ENCODE results near the gene PPP1R27.

PPP1R27 gene

DNA sequence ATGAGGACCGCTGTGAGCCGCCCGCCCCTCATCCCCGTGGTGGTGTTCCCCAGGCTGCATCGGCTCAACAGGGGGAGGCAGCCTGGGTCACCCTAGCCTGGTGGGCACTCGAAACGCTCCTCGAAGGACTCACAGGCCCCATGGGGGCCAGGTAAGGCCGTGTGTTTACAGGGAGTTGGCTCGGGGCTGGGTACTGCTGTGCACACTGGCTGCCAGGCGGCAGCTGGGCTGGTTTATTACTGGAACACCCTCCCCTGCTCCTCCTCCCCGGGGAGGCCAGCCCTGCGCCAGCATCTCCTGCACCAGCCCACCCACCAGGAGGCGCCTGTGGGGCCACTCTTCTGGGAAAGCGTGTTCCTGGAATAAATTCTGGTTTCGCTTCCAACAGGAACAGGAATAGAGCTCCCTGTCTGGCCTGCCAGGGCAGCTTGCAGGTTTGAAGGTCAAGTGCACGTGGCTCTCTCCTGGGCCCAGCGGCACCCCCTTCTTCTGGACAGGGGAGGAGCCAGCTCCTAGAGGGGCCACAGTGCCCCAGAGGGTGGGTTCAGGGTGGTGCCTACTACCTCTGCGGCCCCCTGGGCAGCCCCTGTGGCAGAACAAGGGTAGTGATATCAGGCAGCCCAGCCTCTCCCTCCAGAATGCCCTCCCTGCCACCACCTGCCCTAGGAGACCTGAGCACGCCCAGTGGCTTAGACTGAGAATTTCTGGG lies 13.1 kb downstream of the PPP1R27 start:
- peak; percentile 55 for TF ChIP-seq CTCF (IDR thresholded peaks at IDR 0.05; ENCODE audit: low read depth, low read length)

DNA sequence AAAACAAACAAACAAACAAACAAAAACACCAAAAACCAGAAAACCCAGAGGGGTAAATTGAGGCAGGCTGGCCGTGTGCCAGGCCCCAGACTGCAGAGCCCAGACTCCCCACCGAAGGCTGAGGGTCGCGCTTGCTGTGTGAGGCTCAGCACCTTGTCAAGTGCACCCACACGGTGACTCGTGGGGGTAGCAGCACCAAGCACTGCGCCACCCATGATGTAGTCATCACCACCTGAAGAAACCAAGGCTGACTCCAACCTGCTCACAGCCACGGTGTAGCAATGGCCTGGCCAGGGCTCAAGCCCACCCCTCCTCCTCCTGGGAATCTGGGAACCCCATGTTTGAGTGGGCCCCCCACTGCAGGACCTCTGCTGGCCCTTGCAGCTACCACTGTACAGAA lies 13.7 kb downstream of the PPP1R27 start:
- TF ChIP-seq CTCF (IDR thresholded peaks at IDR 0.05; ENCODE audit: low read depth, low read length): no peak
- no peak overlapping the region for H3K4me3 ChIP-seq (ENCODE audit: low read depth, low read length)

More for the DNA sequence above, 13.1 kb downstream of the PPP1R27 start:
- no peak overlapping the region for H3K4me3 ChIP-seq (ENCODE audit: low read depth, low read length)

- TF ChIP-seq CTCF (IDR thresholded peaks at IDR 0.05; ENCODE audit: low read depth, low read length): no peak
- no peak overlapping the region for H3K4me3 ChIP-seq (ENCODE audit: low read depth, low read length)
Observed at GRCh38 chr17:81819708-81820107, 15.1 kb downstream of the PPP1R27 start.

DNA sequence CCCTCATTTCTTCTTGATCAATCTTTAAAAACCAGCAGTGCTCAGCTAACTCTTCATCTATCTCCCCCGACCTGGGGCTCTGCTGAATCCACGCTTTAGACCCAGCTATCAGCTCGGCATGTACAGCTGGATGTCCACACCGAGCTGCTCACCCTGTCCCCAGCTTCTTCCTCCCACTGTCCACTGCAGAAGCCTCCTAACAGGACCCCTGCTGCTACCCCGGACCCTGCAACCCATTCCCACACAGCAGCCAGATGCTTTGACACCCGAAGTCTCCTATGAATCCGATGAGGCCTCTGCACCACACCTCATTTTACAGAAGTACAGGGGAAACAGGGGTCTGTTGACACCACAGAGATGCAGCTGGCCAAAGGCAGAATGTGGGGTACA lies 17.1 kb downstream of the PPP1R27 start:
- no peak overlapping the region for H3K4me3 ChIP-seq (ENCODE audit: low read depth, low read length)
- TF ChIP-seq CTCF (IDR thresholded peaks at IDR 0.05; ENCODE audit: low read depth, low read length): no peak

DNA sequence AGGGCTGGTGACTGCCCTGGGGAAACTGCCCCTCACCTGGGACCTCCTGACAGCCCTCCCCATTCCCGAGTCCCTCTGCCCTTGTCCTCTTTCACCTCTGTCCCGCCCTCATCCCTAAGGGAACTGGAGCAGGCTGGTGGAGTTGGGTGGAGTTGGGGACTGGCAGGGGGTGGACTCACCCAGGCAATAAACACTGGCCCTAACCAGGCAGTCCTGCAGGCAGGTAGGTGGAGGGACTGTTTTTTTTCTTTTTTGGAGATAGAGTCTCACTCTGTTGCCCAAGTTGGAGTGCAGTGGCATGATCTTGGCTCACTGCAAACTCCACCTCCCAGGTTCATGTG lies 19.2 kb downstream of the PPP1R27 start:
- no peak for TF ChIP-seq CTCF (IDR thresholded peaks at IDR 0.05; ENCODE audit: low read depth, low read length)
- no peak overlapping the region for H3K4me3 ChIP-seq (ENCODE audit: low read depth, low read length)

DNA sequence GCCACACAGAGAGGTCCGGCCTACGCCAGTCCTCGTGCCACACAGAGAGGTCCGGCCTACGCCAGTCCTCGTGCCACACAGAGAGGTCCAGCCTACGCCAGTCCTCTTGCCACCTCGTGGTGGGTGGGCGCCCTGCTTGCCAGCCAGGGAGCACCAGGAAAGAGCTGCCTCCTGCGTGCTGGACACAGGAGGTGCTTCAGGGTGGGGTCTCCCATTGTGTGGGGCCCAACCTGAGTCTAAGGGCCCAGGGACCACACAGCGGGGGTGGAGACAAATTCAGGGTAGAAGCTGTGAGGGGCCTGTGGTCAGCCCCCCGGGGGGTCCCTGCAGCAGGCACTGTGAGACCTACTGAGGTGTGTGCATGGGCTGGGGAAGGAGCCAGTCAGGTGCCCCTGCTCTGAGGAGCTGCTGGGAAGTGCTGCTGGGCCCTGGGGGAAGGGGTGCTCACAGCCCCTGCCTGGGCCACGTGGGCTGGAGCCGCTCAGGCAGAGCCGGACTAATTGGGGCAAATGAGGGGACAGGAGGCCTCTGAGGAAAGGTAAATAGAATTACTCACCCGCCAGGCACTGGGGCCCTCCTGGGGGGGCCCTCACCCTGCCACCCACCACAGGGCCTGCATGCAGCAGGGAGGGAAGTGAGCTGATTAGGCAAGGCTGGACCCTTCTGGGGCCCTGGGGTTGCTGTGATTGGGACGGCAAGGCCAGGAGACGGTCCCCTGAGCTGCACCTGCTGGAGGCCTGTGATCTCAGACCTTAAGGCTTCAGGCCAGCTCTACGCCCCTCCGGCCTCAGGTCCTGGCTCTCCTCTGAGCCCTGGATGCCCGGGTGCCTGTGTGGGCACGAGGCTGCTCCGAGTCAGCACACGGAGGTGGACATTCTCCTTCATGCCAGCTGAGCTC lies 19.9 kb downstream of the PPP1R27 start:
- no peak for TF ChIP-seq CTCF (IDR thresholded peaks at IDR 0.05; ENCODE audit: low read depth, low read length)
- no peak overlapping the region for H3K4me3 ChIP-seq (ENCODE audit: low read depth, low read length)
